Heart right ventricle (tissue), 16 donors: ENCODE data around the gene HACD1. TPM values are rescaled to one million over a fixed set of nuclear protein-coding genes. Genes with fewer than 3 reads are reported as not detected.

ENCODE experiments used
- ATAC-seq, 8 donors: fragments of 200-7000 bp; cut with Tn5 transposase; one replicate each; pipeline ENCODE4 v1.9.1; 2020; ENCODE audit warnings: mild to moderate bottlenecking in 8 of 8, moderate library complexity in 8 of 8, moderate number of reproducible peaks in 1 of 8
- DNase-seq, 2 donors: peaks; one replicate each; pipeline ENCODE4 v3.0.0-alpha.2; 2020
- H3K27ac ChIP-seq, 10 donors: fragments of 200-600 bp; sonication (generic) in 2 of 10; one replicate each; pipeline versions ENCODE4 v1.5.0 to v1.8.0; 2020 to 2022; ENCODE audit warnings: mild to moderate bottlenecking in 3 of 10
- H3K27me3 ChIP-seq, 7 donors: fragments of 200-600 bp; one replicate each; pipeline ENCODE4 v1.8.0; 2021 to 2022; ENCODE audit warnings: mild to moderate bottlenecking in 2 of 7
- H3K36me3 ChIP-seq, 9 donors: fragments of 200-600 bp; sonication (generic) in 1 of 9; one replicate each; pipeline versions ENCODE4 v1.5.0 to v1.8.0; 2020 to 2022; ENCODE audit warnings: mild to moderate bottlenecking in 2 of 9
- H3K4me1 ChIP-seq, 9 donors: fragments of 200-600 bp; sonication (generic) in 1 of 9; one replicate each; pipeline versions ENCODE4 v1.5.0 to v1.8.0; 2020 to 2022; ENCODE audit warnings: mild to moderate bottlenecking in 4 of 9
- H3K4me3 ChIP-seq, 10 donors: fragments of 200-600 bp; sonication (generic) in 2 of 10; one replicate each; pipeline versions ENCODE4 v1.5.0 to v1.8.0; 2020 to 2022; ENCODE audit warnings: mild to moderate bottlenecking in 7 of 10, moderate library complexity in 2 of 10
- H3K9me3 ChIP-seq, 11 donors: fragments of 200-600 bp in 10 of 11; sonication (generic) in 2 of 11; one replicate each; pipeline versions ENCODE4 v1.5.0 to v1.8.0; 2013 to 2022; ENCODE audit warnings: mild to moderate bottlenecking in 2 of 11, control low read depth in 1 of 11, moderate library complexity in 1 of 11
- WGBS, 2 donors: extraction: QIAGEN DNeasy Blood & Tissue Kit; methylation state at CpG; one replicate each; pipeline ENCODE4 v1.1.7; 2013; ENCODE audit warnings: inconsistent platforms in 1 of 2; 5-methylcytosine and 5-hydroxymethylcytosine counted together
- intact Hi-C, 10 donors: fragments of 100-400 bp; cut with DNase I; formaldehyde crosslinking; loops; one replicate each; pipeline versions ENCODE4 v1.11.1 to v1.14.2; 2022
- polyA plus RNA-seq, 2 donors: library from polyadenylated mRNA; stranded (reverse); fragments of 200-250 nt; gene quantifications; one replicate each; pipeline ENCODE4 v1.2.3, GENCODE V29; 2013
- total RNA-seq, 10 donors: library from RNA; stranded (reverse); fragmentation: NEBNext Ultra II Directional in 3 of 10; extraction: Animal tissue kit (Norgen Biotek cat#: 25700) in 3 of 10; gene quantifications; one replicate each; pipeline versions ENCODE4 v1.2.1 to v1.2.4, GENCODE V29; 2021 to 2023
- TF ChIP-seq, protein P1 (sequence below), 9 donors: fragments of 200-600 bp; sonication (generic) in 2 of 9; IDR thresholded peaks; one replicate each; pipeline versions ENCODE4 v1.5.0 to v1.8.0; 2021 to 2022; ENCODE audit warnings: antibody characterized with exemption in 9 of 9, mild to moderate bottlenecking in 5 of 9, moderate library complexity in 1 of 9
- donor health status: Arrhythmogenic right ventricular cardiomyopathy.
- donor health status: ischemic (EF 13 %, LVEDD 7.1; RV severe dilation, severe dysfunction).
- donor health status: healthy with polysubstance abuse.
- donor health status: DM: no; HTN: yes; CAD: no.
- donor health status: DM: no; HTN: no; CAD: no.
- donor health status: ischemic (EF 25% LVEDD 6.9; RV normal size, moderate dysfunction).
- donor health status: ischemic (EF 25% LVEDD 5.7; RV mildly dilated, moderate dysfunction).
- donor health status: healthy.
- donor health status: DM: yes; HTN: yes; CAD: no.
- donor health status: Ischemic cardiomyopathy.
- donor health status: ischemic (EF 35%, LVEDD 5.7; RV mildly dilated, moderate dysfunction).
- donor health status: nonischemic (EF 11% LVEDD 7.7; RV severe dilation, severe dysfunction).
- donor health status: DM: yes; HTN: yes; CAD: no.
- donor health status: PGD.
- donor health status: ischemic (EF 29% LVEDD 5.4; RV normal size, mild dysfunction).
- donor health status: nonischemic (EF 23%, LVEDD 6.1; RV moderate dilation, normal function).

Gene HACD1
- total and polyA plus RNA-seq, 12 donors, result 109 to 242 (median 170) TPM

DNA sequence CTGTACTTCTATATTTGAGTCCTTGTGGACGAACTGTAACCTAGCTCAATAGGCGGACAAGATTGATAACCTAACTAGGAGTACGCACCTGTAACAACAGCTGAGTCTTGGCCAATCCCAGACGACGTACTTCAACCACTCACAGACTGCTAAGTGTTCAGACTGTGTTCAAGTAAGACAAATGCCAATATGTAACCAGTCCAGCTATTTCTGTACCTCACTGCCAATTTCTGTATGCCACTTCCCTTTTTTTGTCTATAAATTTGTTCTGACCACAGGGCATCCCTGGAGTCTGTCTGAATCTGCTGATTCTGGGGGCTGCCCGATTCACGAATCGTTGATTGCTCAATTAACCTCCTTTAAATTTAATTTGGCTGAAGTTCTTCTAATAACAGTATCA, 32.2 kb downstream of the HACD1 start:
- WGBS, 2 donors, result 76 to 82% methylated on average over 8 of the region's 8 CpGs
- ATAC-seq, result no peak

DNA sequence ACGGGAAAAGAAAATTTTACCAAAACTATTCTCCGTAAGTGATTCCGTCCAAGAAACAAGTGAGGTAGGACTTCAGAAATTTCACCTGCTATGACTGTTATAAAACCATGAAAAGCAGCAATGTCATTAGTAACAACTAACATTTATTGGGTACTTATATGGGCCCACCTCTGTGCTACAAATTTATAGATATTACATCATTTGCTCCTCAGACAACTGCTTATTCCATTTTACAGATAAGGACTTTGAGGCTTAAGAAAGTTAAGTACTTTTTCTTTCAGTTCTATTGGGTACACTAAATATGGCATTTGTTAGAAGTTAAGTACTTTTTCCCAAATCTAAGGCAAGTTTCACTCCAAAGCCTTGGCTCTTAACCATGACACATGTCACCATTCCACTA, 36.3 kb downstream of the HACD1 start:
- Histone ChIP-seq H3K36me3 (no peaks in the 10 kb centered on the region), H3K27me3 (no peaks in the 10 kb centered on the region), H3K9me3 (no peaks in the 10 kb centered on the region), H3K4me3 (no peak overlapping the region), H3K27ac (no peak overlapping the region), H3K4me1 (no peaks in the 10 kb centered on the region)
- WGBS, 2 donors, result 82 to 85% methylated on average over 3 of the region's 3 CpGs
- intact Hi-C loops, result loop anchor here in 2 of 10 donors (10.0 kb wide), 1 partner anchor 126 kb away; the partner anchor contains the start of gene ST8SIA6 (in 2 of the 2)
- no peak for ATAC-seq
- DNase-seq, result no peak
- TF ChIP-seq, protein P1, sequence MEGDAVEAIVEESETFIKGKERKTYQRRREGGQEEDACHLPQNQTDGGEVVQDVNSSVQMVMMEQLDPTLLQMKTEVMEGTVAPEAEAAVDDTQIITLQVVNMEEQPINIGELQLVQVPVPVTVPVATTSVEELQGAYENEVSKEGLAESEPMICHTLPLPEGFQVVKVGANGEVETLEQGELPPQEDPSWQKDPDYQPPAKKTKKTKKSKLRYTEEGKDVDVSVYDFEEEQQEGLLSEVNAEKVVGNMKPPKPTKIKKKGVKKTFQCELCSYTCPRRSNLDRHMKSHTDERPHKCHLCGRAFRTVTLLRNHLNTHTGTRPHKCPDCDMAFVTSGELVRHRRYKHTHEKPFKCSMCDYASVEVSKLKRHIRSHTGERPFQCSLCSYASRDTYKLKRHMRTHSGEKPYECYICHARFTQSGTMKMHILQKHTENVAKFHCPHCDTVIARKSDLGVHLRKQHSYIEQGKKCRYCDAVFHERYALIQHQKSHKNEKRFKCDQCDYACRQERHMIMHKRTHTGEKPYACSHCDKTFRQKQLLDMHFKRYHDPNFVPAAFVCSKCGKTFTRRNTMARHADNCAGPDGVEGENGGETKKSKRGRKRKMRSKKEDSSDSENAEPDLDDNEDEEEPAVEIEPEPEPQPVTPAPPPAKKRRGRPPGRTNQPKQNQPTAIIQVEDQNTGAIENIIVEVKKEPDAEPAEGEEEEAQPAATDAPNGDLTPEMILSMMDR (IDR thresholded peaks at IDR 0.05), result no peak

More for the DNA sequence above, 32.2 kb downstream of the HACD1 start:
- DNase-seq, result no peak
- Histone ChIP-seq H3K27me3 (no peaks in the 10 kb centered on the region), H3K4me1 (peaks cover 0 to 9% (median 0%) of the 10 kb centered on the region in 9 donors), H3K27ac (no peak overlapping the region), H3K36me3 (no peaks in the 10 kb centered on the region), H3K9me3 (no peaks in the 10 kb centered on the region), H3K4me3 (no peak overlapping the region)
- TF ChIP-seq, protein P1 (IDR thresholded peaks at IDR 0.05), result no peak
- intact Hi-C loops, result loop anchor here in 2 of 10 donors (10.0 kb wide), 1 partner anchor 130 kb away; the partner anchor contains the start of gene ST8SIA6 (in 2 of the 2)

GRCh38 chr10:17578603-17579002, 38.6 kb downstream of the HACD1 start:
- intact Hi-C loops, result loop anchor here in 1 of 10 donors (5.0 kb wide), 1 partner anchor 46 kb away; no protein-coding TSS in a partner anchor
- peak in 7 of 8 donors; percentile 63 to 93 (median 74) for ATAC-seq

GRCh38 chr10:17576768-17577167, 40.4 kb downstream of the HACD1 start:
- Histone ChIP-seq H3K36me3 (no peaks in the 10 kb centered on the region), H3K27ac (no peak overlapping the region), H3K4me1 (no peaks in the 10 kb centered on the region), H3K9me3 (peaks cover 0 to 10% (median 0%) of the 10 kb centered on the region in 11 donors), H3K4me3 (no peak overlapping the region), H3K27me3 (no peaks in the 10 kb centered on the region)
- intact Hi-C loops, result loop anchor here in 1 of 10 donors (5.0 kb wide), 1 partner anchor 44 kb away; no protein-coding TSS in a partner anchor
- TF ChIP-seq, protein P1 (IDR thresholded peaks at IDR 0.05), result no peak
- DNase-seq (no peak), ATAC-seq (no peak)
- 73 to 75% methylated on average over 3 of the region's 3 CpGs for WGBS, 2 donors

More at GRCh38 chr10:17578603-17579002, 38.6 kb downstream of the HACD1 start:
- DNase-seq, result peak in 1 of 2 donors; percentile 22
- WGBS, 2 donors, result 54 to 65% methylated on average over 2 of the region's 2 CpGs
- Histone ChIP-seq H3K27me3 (no peaks in the 10 kb centered on the region), H3K4me1 (no peaks in the 10 kb centered on the region), H3K4me3 (no peak overlapping the region), H3K36me3 (no peaks in the 10 kb centered on the region), H3K9me3 (peaks cover 0 to 7% (median 0%) of the 10 kb centered on the region in 11 donors), H3K27ac (peak overlapping the region in 5 of 10 donors; percentile 1 to 48 (median 38))
- TF ChIP-seq, protein P1 (IDR thresholded peaks at IDR 0.05), result no peak
